ENCODE data around the gene NUDT9.
"Not testable (repeated sequence)": the region's sequence is repeated elsewhere in the genome, so short reads cannot be mapped to it uniquely, and the experiment has no call there.

NUDT9 gene

GRCh38 chr4:87469390-87469789, 47.0 kb downstream of the NUDT9 start:
- no peak for DNase-seq

- DNase-seq = no peak
Observed at GRCh38 chr4:87476934-87477333, 54.6 kb downstream of the NUDT9 start.

GRCh38 chr4:87478732-87479250, 56.4 kb downstream of the NUDT9 start:
- no peak for DNase-seq

- no peak for DNase-seq
Observed at GRCh38 chr4:87481377-87481776, 59.0 kb downstream of the NUDT9 start.

GRCh38 chr4:87483247-87483646, 60.9 kb downstream of the NUDT9 start:
- DNase-seq = not testable (repeated sequence)

- not testable (repeated sequence) for DNase-seq
Observed at GRCh38 chr4:87488666-87489065, 66.3 kb downstream of the NUDT9 start.

- DNase-seq = no peak
Observed at GRCh38 chr4:87489678-87490077, 67.3 kb downstream of the NUDT9 start.

GRCh38 chr4:87490664-87491369, 68.4 kb downstream of the NUDT9 start:
- DNase-seq = no peak

- no peak for DNase-seq
Observed at GRCh38 chr4:87491436-87491835, 69.1 kb downstream of the NUDT9 start.

GRCh38 chr4:87491851-87492250, 69.5 kb downstream of the NUDT9 start:
- DNase-seq = not testable (repeated sequence)

- no peak for DNase-seq
Observed at GRCh38 chr4:87493115-87493514, 70.7 kb downstream of the NUDT9 start.

GRCh38 chr4:87497159-87497558, 74.8 kb downstream of the NUDT9 start:
- no peak for DNase-seq

GRCh38 chr4:87497578-87497977, 75.2 kb downstream of the NUDT9 start:
- no peak for DNase-seq

GRCh38 chr4:87498446-87498900, 76.1 kb downstream of the NUDT9 start:
- no peak for DNase-seq

- DNase-seq = no peak
Observed at GRCh38 chr4:87499403-87500091, 77.2 kb downstream of the NUDT9 start.

- DNase-seq = no peak
Observed at GRCh38 chr4:87500092-87500462, 77.7 kb downstream of the NUDT9 start.

GRCh38 chr4:87502580-87503238, 80.3 kb downstream of the NUDT9 start:
- no peak for DNase-seq

GRCh38 chr4:87505862-87506261, 83.5 kb downstream of the NUDT9 start:
- no peak for DNase-seq

- DNase-seq = no peak
Observed at GRCh38 chr4:87506974-87507701, 84.8 kb downstream of the NUDT9 start.
